RWPE1 (cell line): ENCODE results near the gene TRAK1.

ENCODE experiments used
- CTCF ChIA-PET: fragments of 350-600 bp; sonication (Branson Sonifier 250); formaldehyde crosslinking; extraction: SDS; loops from one replicate; lab custom pipeline; 2021; lab: Yijun Ruan, JAX
- POLR2A ChIA-PET: fragments of 400-600 bp; formaldehyde crosslinking; extraction: SDS; loops from one replicate; lab custom pipeline; 2020; ENCODE audit warnings: antibody characterized with exemption; ENCODE audit not compliant: low non-redundant PET; lab: Yijun Ruan, JAX
- DNase-seq: peaks from one replicate; pipeline ENCODE4 v3.0.0; 2012; ENCODE audit warnings: low spot score
- H3K27ac ChIP-seq: fragments of 450-650 bp; 2 replicates; pipeline ENCODE4 v1.5.1; 2017
- TF ChIP-seq, protein P1 (sequence below): fragments of 450-650 bp; conservative IDR thresholded peaks from 2 replicates; pipeline ENCODE4 v1.5.1; 2017; ENCODE audit warnings: low read depth, mild to moderate bottlenecking

TRAK1 gene

DNA sequence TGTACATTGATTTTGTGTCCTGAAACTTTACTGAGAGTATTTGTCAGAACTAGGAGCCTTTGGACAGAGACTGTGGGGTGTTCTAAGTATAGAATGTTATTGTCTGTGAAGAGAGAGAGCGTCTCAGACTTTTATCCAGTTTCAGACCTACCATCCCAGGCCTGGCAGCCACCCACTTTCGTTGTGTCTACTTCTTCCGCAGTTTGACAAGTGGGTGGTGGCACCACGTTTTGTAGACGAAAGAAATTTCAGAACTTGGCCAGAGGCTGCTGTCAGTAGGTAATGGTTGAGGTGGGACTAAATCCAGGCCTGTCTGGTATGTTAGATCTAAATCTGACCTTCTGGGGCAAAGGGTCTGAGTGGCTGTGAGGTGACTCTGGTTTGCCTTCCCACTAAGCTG lies 13.4 kb upstream of the TRAK1 start:
- H3K27ac ChIP-seq, result no peak overlapping the region

DNA sequence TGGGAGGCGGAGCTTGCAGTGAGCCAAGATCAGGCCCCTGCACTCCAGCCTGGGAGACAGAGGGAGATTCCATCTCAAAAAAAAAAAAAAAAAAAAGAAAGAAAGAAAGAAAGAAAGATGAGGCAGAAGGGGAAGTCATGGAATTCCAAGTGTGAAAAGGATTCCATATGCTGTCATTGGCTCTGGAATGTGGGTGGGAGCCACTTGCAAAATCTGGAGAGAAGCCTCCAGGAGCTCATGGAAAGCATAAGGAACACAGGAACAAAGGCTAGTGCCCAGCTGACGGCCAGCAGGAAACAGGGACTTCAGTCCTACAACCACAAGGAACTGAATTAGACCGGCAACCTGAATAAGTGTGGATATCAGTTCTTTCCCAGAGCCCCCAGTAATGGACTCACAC lies 12.5 kb upstream of the TRAK1 start:
- DNase-seq, result no peak

More for the DNA sequence above, 13.4 kb upstream of the TRAK1 start:
- no peak for DNase-seq
- POLR2A ChIA-PET, result no interaction called here
- TF ChIP-seq, protein P1, sequence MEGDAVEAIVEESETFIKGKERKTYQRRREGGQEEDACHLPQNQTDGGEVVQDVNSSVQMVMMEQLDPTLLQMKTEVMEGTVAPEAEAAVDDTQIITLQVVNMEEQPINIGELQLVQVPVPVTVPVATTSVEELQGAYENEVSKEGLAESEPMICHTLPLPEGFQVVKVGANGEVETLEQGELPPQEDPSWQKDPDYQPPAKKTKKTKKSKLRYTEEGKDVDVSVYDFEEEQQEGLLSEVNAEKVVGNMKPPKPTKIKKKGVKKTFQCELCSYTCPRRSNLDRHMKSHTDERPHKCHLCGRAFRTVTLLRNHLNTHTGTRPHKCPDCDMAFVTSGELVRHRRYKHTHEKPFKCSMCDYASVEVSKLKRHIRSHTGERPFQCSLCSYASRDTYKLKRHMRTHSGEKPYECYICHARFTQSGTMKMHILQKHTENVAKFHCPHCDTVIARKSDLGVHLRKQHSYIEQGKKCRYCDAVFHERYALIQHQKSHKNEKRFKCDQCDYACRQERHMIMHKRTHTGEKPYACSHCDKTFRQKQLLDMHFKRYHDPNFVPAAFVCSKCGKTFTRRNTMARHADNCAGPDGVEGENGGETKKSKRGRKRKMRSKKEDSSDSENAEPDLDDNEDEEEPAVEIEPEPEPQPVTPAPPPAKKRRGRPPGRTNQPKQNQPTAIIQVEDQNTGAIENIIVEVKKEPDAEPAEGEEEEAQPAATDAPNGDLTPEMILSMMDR, result no peak
- CTCF ChIA-PET, result no interaction called here

DNA sequence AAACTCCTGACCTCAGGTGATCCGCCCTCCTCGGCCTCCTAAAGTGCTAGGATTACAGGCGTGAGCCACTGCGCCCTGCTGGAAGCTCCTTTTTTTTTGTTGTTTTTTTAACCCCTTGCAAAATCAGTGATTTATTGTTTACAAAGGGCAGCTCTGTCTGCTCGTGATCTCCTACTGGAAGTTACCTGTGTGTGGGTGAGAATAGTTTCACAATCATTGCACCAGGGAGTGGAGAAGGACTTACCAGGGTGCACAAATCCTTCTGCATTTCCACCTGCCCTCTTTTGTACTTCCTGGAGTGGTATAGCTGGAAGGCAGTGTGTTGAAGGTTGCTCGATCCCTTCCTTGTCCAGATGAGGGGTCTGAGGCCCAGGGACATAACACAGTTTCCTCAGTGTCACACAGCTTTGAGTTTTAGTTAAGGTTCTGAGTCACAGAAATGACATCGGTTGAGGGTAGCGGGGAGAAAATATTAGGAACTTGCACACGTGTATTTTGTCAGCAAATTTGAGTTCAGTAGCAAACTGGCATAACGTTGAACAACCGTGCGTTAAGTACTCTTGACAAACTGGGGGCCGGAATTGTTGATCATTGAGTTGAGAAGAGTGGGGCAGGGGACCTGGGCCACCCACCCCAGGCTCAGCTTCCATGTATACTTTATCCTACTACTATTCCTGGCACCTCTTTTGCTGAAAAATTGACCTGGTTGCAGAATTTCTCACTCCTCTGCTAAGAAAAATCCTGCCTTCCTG lies 11.3 kb upstream of the TRAK1 start:
- peak; percentile 30 for DNase-seq
- POLR2A ChIA-PET, result no interaction called here

More for the DNA sequence above, 12.5 kb upstream of the TRAK1 start:
- TF ChIP-seq, protein P1, result no peak
- POLR2A ChIA-PET, result no interaction called here
- H3K27ac ChIP-seq, result no peak overlapping the region; the same call in 1 of the 2 replicates
- CTCF ChIA-PET, result interaction anchor here (0.7 kb wide), 1 partner anchor 1494 kb away, joined by 7 read pairs; no protein-coding TSS in a partner anchor

DNA sequence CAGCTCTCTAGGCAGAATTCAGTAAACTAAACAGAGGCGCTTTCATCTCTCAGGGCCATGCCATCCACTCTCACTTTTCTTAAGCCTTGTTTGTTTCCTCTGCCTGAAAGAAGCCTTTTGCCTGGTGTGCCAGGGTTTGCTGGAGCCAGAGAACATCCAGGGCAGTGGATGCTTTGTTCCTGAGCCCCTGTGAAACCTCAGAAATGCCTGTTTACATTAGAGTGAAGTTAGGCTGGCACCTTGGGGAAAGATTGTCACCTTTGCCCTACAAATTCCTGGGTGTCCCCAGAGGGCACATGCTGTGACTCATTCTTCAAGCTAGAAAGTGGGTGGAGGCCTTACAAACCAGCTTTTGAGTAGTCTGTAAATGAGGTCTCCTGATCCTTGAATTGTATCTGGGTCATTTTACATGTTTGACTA lies 10.7 kb upstream of the TRAK1 start:
- POLR2A ChIA-PET, result no interaction called here
- CTCF ChIA-PET, result interaction anchor here (0.6 to 1.2 kb wide), 3 partner anchors 19 to 1054 kb away, joined by 3 to 4 read pairs (median 4); no protein-coding TSS in a partner anchor
- peak overlapping the region; percentile 78 for H3K27ac ChIP-seq

More for the DNA sequence above, 11.3 kb upstream of the TRAK1 start:
- TF ChIP-seq, protein P1, result no peak
- peak overlapping the region; percentile 78 for H3K27ac ChIP-seq
- CTCF ChIA-PET, result interaction anchor here (0.6 to 1.2 kb wide), 4 partner anchors 20 to 1053 kb away, joined by 3 to 4 read pairs (median 4); no protein-coding TSS in a partner anchor

DNA sequence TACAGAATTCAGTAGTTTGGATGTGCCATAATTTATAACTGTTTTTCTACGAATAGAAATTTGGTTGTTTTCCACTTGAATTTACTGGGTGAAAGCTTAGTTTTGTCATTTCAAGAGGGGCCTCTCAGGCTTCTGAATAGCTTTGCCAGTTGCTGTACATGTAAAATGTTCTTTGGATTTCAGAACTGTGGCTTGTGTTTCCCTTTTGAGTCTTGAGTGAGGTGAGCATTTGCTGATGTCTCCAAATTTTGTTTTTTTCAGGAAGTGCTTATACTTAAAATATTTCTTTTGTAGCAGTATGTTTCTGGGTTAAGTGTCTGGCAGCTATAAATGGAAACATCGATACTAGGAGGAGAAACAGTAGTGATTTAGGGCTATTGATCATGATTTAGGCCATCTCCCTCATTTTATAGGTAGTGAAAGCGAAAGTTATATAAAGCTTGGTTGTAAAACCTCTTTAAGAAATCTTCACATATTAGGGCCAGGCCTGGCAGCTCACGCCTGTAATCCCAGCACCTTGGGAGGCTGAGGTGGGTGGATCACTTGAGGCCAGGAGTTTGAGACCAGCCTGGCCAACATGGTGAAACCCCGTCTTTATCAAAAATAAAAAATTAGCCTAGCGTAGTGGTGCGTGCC lies 9.2 kb upstream of the TRAK1 start:
- TF ChIP-seq, protein P1, result no peak
- no peak overlapping the region for H3K27ac ChIP-seq
- POLR2A ChIA-PET, result no interaction called here
- no peak for DNase-seq
- CTCF ChIA-PET, result no interaction called here

More for the DNA sequence above, 10.7 kb upstream of the TRAK1 start:
- TF ChIP-seq, protein P1, result no peak
- peak; percentile 34 for DNase-seq

DNA sequence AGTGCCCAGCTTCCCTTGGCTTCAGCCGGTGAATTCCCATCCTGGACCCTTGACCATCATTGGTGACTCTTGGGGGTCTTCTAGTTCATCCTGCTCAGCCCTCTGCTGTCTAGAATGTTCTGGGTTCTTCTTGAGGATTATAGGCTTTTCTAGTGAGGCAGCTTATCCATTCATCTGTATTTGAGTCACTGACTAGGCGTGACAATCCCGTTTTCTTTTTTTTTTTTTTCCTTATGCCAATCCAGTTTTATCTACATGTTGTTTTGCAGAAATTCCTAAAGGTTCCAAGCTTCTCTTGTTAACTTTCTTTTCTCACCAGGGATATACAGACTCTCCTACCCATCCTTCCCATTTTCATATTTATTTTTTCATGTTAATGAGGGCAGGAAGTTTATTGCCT lies 6.6 kb upstream of the TRAK1 start:
- no peak overlapping the region for H3K27ac ChIP-seq
- DNase-seq, result no peak
- TF ChIP-seq, protein P1, result no peak
- CTCF ChIA-PET, result interaction anchor here (0.5 to 0.7 kb wide), 2 partner anchors 97 to 1194 kb away, joined by 3 to 4 read pairs; no protein-coding TSS in a partner anchor
- POLR2A ChIA-PET, result no interaction called here
